GM18505 (cell line): ENCODE data around the gene MYH16.
"Not testable (repeated sequence)": the region's sequence is repeated elsewhere in the genome, so short reads cannot be mapped to it uniquely, and the experiment has no call there.

Experiments
- ATAC-seq: cut with Tn5 transposase; IDR thresholded peaks from one replicate; pipeline ENCODE4 v1.9.1; 2021; ENCODE audit not compliant: unreplicated experiment
- POLR2A ChIP-seq: IDR thresholded peaks from 4 replicates; pipeline ENCODE4 v1.6.1; 2011; ENCODE audit warnings: borderline replicate concordance; ENCODE audit not compliant: insufficient read depth, insufficient read length; ENCODE audit errors: extremely low read depth

Gene MYH16

DNA sequence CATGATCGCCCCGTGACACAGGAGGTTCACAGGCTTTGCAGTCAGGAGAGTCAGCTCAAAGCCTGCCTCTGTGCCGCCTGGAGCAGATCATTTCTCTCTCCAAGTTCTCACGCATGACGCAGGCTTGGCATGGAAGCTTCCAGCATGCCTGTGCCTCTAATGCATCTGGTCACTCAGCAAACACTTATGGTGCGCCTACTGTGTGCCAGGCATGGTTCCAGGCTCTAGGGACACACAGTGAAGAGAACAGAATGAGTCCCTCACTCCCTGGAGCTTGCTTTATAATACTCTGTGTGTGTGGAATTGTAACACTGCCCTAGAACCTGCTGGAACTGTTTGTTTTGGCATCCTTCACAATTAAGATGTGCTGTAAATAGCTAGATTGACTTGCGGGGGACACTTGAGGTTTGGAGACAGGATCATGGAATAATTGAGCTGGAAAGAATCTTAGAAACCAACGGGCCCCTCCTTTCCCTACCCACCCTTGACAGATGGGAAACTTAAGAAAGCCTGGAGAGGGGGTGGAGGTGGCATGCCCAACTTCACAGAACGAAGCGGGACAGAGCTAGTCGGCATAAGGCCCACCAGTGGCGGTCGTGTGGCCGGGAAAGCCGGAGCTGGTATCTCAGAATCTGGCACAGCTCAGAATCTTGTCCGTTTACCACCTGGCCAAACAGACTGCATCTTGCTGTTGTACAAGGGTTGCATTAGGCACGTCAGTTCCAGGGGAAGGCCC lies 4.6 kb upstream of the MYH16 start:
- no peak for TF ChIP-seq POLR2A
- ATAC-seq, result no peak

GRCh38 chr7:99268577-99268908 lies 4.1 kb upstream of the MYH16 start:
- TF ChIP-seq POLR2A, result no peak
- no peak for ATAC-seq

GRCh38 chr7:99270702-99271101 lies 1.9 kb upstream of the MYH16 start:
- no peak for TF ChIP-seq POLR2A
- ATAC-seq, result no peak

GRCh38 chr7:99273561-99273960 lies 922 bp downstream of the MYH16 start:
- ATAC-seq, result not testable (repeated sequence)

- not testable (repeated sequence) for ATAC-seq
Measured at GRCh38 chr7:99274908-99275307, 2.3 kb downstream of the MYH16 start.

DNA sequence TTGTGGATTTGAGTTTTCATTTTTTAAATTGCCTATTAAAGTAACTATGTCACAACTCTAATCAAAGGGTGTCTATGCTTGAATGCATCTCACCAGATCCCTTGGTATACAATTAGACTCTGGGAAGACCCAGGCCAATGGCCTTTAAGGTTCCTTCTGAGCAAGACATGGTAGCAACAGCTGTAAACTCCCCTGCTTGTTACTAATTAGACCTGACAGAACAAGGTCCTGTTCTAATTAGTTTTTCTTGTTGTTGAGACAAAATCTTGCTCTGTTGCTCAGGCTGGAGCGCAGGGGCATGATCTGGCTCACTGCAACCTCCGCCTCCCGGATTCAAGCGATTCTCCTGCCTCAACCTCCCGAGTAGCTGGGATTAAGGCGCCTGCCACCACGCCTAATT lies 2.9 kb downstream of the MYH16 start:
- no peak for TF ChIP-seq POLR2A
- no peak for ATAC-seq

GRCh38 chr7:99278180-99278579 lies 5.5 kb downstream of the MYH16 start:
- TF ChIP-seq POLR2A, result no peak
- ATAC-seq, result no peak

GRCh38 chr7:99284165-99284564 lies 11.5 kb downstream of the MYH16 start:
- ATAC-seq, result not testable (repeated sequence)

DNA sequence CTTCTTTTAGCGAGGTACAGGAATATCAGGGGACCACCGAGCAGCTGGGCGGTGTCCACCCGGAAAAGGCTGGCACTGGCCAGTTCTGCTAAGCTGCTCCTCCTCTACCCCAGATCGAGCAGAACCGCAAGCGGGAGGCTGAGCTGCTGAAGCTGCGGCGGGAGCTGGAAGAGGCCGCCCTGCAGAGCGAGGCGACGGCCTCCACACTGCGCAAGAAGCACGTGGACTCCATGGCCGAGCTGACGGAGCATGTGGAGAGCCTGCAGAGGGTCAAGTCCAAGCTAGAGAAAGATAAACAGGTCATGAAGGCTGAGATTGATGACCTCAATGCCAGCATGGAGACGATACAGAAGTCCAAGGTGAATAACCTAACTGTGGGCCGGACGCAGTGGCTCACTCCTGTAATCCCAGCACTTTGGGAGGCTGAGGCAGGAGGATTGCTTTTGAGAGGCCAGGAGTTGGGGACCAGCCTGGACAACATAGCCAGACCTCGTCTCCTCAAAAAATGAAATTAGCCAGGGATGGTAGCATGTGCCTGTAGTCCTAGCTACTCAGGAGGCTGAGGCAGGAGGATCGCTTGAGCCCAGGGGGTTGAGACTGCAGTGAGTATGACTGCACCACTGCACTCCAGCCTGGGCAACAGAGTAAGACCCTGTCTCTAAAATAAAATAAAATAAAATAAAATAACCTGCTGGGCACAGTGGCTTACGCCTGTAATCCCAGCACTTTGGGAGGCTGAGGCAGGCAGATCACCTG lies 15.3 kb downstream of the MYH16 start:
- no peak for ATAC-seq
- TF ChIP-seq POLR2A, result no peak

DNA sequence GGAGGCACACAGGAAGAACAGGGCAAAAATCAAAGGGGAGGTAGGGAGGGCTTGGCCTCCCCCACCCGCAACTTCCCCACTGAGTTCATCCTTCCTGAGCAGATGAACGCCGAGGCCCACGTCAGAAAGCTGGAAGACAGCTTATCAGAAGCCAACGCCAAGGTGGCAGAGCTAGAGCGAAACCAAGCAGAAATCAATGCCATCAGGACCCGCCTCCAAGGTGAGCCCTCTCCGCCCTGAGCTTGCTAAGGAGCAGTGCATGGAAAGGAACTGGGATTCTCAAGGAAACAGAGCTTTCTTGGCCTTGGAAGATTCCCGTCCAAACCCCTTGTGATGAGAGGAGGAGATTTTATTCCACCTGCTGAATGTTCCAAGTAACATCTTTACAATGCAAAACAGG lies 16.5 kb downstream of the MYH16 start:
- ATAC-seq, result no peak
- no peak for TF ChIP-seq POLR2A

DNA sequence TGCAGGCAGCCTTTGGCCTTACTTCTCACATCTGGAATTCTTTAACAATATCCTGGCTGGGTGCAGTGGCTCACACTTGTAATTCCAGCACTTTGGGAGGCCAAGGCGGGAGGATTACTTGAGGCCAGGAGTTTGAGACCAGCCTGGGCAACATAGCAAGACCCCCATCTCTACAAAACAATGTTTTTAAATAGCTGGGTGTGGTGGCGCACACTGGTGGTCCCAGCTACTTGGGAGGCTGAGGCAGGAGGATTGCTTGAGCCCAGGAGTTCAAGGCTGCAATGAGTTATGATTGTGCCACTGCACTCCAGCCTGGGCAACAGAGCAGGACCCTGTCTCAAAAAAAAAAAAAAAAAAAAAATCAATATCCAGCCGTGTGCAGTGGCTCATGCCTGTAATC lies 17.5 kb downstream of the MYH16 start:
- ATAC-seq, result not testable (repeated sequence)

DNA sequence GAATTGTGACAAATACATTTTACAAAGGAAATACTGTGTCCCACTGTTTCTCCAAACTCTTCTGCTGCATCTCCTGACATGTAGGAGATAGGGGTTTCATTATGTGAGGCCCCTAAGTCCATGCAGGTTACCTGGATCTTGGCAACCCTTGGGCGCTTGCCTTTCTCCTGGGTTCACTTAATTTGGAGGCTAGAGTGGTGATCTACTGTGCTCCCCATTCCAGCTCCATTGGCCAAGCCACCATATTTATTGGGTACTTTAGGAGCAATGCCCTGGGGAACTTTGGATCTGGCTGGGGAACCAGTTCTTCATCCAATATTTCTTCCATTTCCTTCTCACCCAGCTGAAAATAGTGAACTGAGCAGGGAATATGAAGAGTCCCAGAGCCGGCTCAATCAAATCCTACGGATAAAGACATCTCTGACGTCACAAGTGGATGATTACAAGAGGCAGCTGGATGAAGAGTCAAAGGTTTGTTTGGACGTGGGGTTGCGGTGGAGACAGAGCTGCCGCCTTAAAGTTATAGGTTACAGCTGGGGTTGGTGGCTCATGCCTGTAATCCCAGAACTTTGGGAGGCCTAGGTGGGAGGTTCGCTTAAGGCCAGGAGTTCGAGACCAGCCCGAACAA lies 18.5 kb downstream of the MYH16 start:
- TF ChIP-seq POLR2A, result no peak
- ATAC-seq, result no peak

- ATAC-seq, result no peak
- no peak for TF ChIP-seq POLR2A
Measured at GRCh38 chr7:99292127-99292526, 19.5 kb downstream of the MYH16 start.

- no peak for TF ChIP-seq POLR2A
- ATAC-seq, result no peak
Measured at GRCh38 chr7:99293167-99293566, 20.5 kb downstream of the MYH16 start.
